Neural cell (in vitro differentiated cells): ENCODE results near the gene RASD1. TPM values are rescaled to one million over a fixed set of nuclear protein-coding genes. Genes with fewer than 3 reads are reported as not detected.

Experiments
- H2AFZ ChIP-seq: fragments of 200-600, 300-800 bp; sonication (generic), shearing (Covaris generic); 2 replicates; pipeline ENCODE4 v1.6.0; 2014; ENCODE audit warnings: low read depth, mild to moderate bottlenecking, antibody characterized with exemption, low read length, moderate library complexity
- H3F3A ChIP-seq: fragments of 200-600 bp; shearing (Covaris generic); 2 replicates; pipeline ENCODE4 v1.6.1; 2016; ENCODE audit warnings: mild to moderate bottlenecking, moderate library complexity, mixed read lengths, antibody characterized with exemption, low read length; ENCODE audit not compliant: insufficient read depth, poor library complexity, severe bottlenecking
- H3K27ac ChIP-seq: fragments of 200-600, 300-800 bp; sonication (generic), shearing (Covaris generic); 2 replicates; pipeline ENCODE4 v1.5.1; 2014; ENCODE audit warnings: mild to moderate bottlenecking, low read length, moderate library complexity
- H3K27me3 ChIP-seq: fragments of 300-800, 200-600 bp; sonication (generic), shearing (Covaris generic); 2 replicates; pipeline ENCODE4 v1.6.0; 2014; ENCODE audit warnings: mild to moderate bottlenecking, low read depth, low read length, moderate library complexity; ENCODE audit not compliant: insufficient read depth
- H3K36me3 ChIP-seq: fragments of 300-800, 200-600 bp; sonication (generic), shearing (Covaris generic); 2 replicates; pipeline ENCODE4 v1.5.1; 2014; ENCODE audit warnings: mild to moderate bottlenecking, antibody characterized with exemption, low read length, moderate library complexity; ENCODE audit not compliant: insufficient read depth
- H3K4me2 ChIP-seq: fragments of 300-800, 200-600 bp; sonication (generic), shearing (Covaris generic); 2 replicates; pipeline ENCODE4 v1.6.0; 2014; ENCODE audit warnings: mild to moderate bottlenecking, low read length
- H3K4me3 ChIP-seq: fragments of 300-800, 200-600 bp; sonication (generic), shearing (Covaris generic); 2 replicates; pipeline ENCODE4 v1.5.1; 2014; ENCODE audit warnings: mild to moderate bottlenecking, low read length, moderate library complexity
- H3K79me2 ChIP-seq: fragments of 200-600 bp; shearing (Covaris generic); replicated peaks from 2 replicates; pipeline ENCODE4 v1.6.0; 2014; ENCODE audit warnings: mild to moderate bottlenecking, low read length, moderate library complexity; ENCODE audit not compliant: insufficient read depth
- H3K9ac ChIP-seq: fragments of 300-800, 200-600 bp; sonication (generic), shearing (Covaris generic); 2 replicates; pipeline ENCODE4 v1.6.1; 2016; ENCODE audit warnings: mild to moderate bottlenecking, low read length, mixed read lengths
- H3K9me2 ChIP-seq: fragments of 200-600 bp; shearing (Covaris generic); 2 replicates; pipeline ENCODE4 v1.6.1; 2016; ENCODE audit warnings: mild to moderate bottlenecking, low read length, mixed read lengths; ENCODE audit not compliant: insufficient read depth
- H3K9me3 ChIP-seq: fragments of 200-600, 300-800 bp; sonication (generic), shearing (Covaris generic); 2 replicates; pipeline ENCODE4 v1.6.1; 2016; ENCODE audit warnings: mild to moderate bottlenecking, mixed run types, low read length, moderate library complexity, mixed read lengths
- H4K20me1 ChIP-seq: fragments of 200-600 bp; shearing (Covaris generic); 2 replicates; pipeline ENCODE4 v1.6.1; 2016; ENCODE audit warnings: mild to moderate bottlenecking, mixed run types; ENCODE audit not compliant: insufficient read depth
- EP300 ChIP-seq: fragments of 450-650 bp; conservative IDR thresholded peaks from 2 replicates; pipeline ENCODE4 v1.6.1; 2014; ENCODE audit warnings: antibody characterized with exemption, mild to moderate bottlenecking, moderate library complexity; ENCODE audit not compliant: poor library complexity, severe bottlenecking
- EZH2 ChIP-seq: fragments of 200-600, 300-800 bp; shearing (Covaris generic), sonication (generic); IDR thresholded peaks from 2 replicates; pipeline ENCODE4 v1.6.1; 2014; ENCODE audit warnings: antibody characterized with exemption, low read length, borderline replicate concordance, mild to moderate bottlenecking; ENCODE audit not compliant: insufficient read depth, poor library complexity, severe bottlenecking
- MXI1 ChIP-seq: fragments of 450-650 bp; conservative IDR thresholded peaks from 2 replicates; pipeline ENCODE4 v1.6.1; 2014; ENCODE audit warnings: antibody characterized with exemption, mild to moderate bottlenecking; ENCODE audit not compliant: poor library complexity, severe bottlenecking
- POLR2AphosphoS5 ChIP-seq: IDR thresholded peaks from 2 replicates; pipeline ENCODE4 v1.6.1; 2012
- RAD21 ChIP-seq: fragments of 450-650 bp; conservative IDR thresholded peaks from 2 replicates; pipeline ENCODE4 v1.6.1; 2014; ENCODE audit warnings: antibody characterized with exemption, mild to moderate bottlenecking, moderate library complexity
- SMC3 ChIP-seq: fragments of 450-650 bp; conservative IDR thresholded peaks from 2 replicates; pipeline ENCODE4 v1.6.1; 2014; ENCODE audit warnings: antibody characterized with exemption, mild to moderate bottlenecking, moderate library complexity; ENCODE audit not compliant: poor library complexity
- TAF1 ChIP-seq: IDR thresholded peaks from 2 replicates; pipeline ENCODE4 v1.6.1; 2012; ENCODE audit warnings: low read depth
- polyA plus RNA-seq: library from polyadenylated mRNA; depleted of rRNA; stranded (reverse); fragments of >200 nt; gene quantifications from 2 replicates; pipeline ENCODE4 v1.2.3, GENCODE V29; 2014
- TF ChIP-seq, protein P1 (sequence below): IDR thresholded peaks from 2 replicates; pipeline ENCODE4 v1.6.1; 2012; ENCODE audit warnings: borderline replicate concordance
- TF ChIP-seq, protein P2 (sequence below): fragments of 450-650 bp; IDR thresholded peaks from 2 replicates; pipeline ENCODE4 v1.5.1; 2014; ENCODE audit warnings: antibody characterized with exemption, mild to moderate bottlenecking, moderate library complexity; ENCODE audit not compliant: poor library complexity, severe bottlenecking

Gene RASD1
- polyA plus RNA-seq, 1 donor from 2014 or later: 57.7 TPM

DNA sequence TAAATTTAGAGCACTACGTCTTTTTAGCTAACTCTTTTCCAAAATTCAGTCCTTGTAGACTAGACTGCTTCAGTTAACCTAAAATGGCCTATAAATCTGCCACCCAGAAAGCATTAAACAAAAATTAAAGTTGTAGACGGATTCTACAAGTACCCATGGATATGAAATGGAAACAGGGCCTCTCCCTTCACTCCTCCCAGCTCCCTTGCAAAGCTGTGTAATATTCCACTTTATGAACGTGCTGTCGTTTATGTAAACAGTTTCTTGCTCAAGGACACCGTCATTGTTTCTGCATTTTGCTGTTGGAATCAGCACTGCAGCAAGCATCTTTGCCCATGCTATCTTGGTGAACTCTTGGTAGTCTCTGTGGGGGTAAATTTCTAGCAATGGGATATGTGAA is 14.3 kb downstream of the RASD1 start:
- H3F3A ChIP-seq: no peaks in the 10 kb centered on the region
- TF ChIP-seq, protein P1, sequence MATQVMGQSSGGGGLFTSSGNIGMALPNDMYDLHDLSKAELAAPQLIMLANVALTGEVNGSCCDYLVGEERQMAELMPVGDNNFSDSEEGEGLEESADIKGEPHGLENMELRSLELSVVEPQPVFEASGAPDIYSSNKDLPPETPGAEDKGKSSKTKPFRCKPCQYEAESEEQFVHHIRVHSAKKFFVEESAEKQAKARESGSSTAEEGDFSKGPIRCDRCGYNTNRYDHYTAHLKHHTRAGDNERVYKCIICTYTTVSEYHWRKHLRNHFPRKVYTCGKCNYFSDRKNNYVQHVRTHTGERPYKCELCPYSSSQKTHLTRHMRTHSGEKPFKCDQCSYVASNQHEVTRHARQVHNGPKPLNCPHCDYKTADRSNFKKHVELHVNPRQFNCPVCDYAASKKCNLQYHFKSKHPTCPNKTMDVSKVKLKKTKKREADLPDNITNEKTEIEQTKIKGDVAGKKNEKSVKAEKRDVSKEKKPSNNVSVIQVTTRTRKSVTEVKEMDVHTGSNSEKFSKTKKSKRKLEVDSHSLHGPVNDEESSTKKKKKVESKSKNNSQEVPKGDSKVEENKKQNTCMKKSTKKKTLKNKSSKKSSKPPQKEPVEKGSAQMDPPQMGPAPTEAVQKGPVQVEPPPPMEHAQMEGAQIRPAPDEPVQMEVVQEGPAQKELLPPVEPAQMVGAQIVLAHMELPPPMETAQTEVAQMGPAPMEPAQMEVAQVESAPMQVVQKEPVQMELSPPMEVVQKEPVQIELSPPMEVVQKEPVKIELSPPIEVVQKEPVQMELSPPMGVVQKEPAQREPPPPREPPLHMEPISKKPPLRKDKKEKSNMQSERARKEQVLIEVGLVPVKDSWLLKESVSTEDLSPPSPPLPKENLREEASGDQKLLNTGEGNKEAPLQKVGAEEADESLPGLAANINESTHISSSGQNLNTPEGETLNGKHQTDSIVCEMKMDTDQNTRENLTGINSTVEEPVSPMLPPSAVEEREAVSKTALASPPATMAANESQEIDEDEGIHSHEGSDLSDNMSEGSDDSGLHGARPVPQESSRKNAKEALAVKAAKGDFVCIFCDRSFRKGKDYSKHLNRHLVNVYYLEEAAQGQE: no peak
- TF ChIP-seq RAD21 (no peak), POLR2AphosphoS5 (no peak), SMC3 (no peak), EZH2 (no peak), EP300 (no peak), TAF1 (no peak), MXI1 (no peak)
- TF ChIP-seq, protein P2, sequence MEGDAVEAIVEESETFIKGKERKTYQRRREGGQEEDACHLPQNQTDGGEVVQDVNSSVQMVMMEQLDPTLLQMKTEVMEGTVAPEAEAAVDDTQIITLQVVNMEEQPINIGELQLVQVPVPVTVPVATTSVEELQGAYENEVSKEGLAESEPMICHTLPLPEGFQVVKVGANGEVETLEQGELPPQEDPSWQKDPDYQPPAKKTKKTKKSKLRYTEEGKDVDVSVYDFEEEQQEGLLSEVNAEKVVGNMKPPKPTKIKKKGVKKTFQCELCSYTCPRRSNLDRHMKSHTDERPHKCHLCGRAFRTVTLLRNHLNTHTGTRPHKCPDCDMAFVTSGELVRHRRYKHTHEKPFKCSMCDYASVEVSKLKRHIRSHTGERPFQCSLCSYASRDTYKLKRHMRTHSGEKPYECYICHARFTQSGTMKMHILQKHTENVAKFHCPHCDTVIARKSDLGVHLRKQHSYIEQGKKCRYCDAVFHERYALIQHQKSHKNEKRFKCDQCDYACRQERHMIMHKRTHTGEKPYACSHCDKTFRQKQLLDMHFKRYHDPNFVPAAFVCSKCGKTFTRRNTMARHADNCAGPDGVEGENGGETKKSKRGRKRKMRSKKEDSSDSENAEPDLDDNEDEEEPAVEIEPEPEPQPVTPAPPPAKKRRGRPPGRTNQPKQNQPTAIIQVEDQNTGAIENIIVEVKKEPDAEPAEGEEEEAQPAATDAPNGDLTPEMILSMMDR: no peak
- no peaks in the 10 kb centered on the region for H3K36me3 ChIP-seq
- H3K79me2 ChIP-seq: peaks cover 41% of the 10 kb centered on the region
- no peak overlapping the region for H2AFZ ChIP-seq
- no peaks in the 10 kb centered on the region for H3K9me3 ChIP-seq
- H3K4me3 ChIP-seq: no peak overlapping the region
- no peaks in the 10 kb centered on the region for H3K27me3 ChIP-seq
- no peak overlapping the region for H3K27ac ChIP-seq
- no peak overlapping the region for H3K9ac ChIP-seq
- no peaks in the 10 kb centered on the region for H3K9me2 ChIP-seq
- no peak overlapping the region for H3K4me2 ChIP-seq
- H4K20me1 ChIP-seq: no peaks in the 10 kb centered on the region

DNA sequence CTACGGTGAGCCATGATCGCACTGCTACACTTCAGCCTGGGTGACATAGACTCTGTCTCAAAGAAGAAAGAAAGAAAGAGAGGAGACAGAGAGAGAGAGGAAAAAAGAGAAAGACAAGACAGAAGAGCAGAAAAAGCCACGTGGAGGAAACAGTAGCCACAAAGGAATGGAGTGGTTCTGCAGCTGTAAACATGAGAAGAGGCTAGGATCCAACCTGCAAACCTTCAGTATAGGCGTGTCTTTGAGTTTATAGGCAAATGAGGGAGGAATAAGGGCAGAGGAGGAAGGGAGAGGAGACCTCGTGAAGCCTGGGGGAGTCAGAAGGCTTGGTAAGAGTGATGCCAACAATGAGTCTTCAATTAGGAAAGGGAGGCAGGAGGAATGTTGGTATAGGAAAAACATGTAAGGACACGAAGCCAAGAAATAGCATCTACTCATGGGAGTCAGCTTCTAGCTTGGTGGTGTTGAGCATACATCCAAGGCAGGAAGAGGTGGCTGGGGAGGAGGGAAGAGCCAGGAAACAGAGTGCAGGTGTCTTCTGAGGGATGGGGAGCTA is 15.5 kb downstream of the RASD1 start:
- Histone ChIP-seq H3K27ac (no peak overlapping the region), H4K20me1 (no peaks in the 10 kb centered on the region), H3K79me2 (peaks cover 41% of the 10 kb centered on the region), H3K9ac (no peak overlapping the region), H3K9me2 (no peaks in the 10 kb centered on the region), H3K9me3 (no peaks in the 10 kb centered on the region), H3F3A (no peaks in the 10 kb centered on the region), H2AFZ (no peak overlapping the region), H3K36me3 (no peaks in the 10 kb centered on the region), H3K4me2 (no peak overlapping the region), H3K4me3 (no peak overlapping the region), H3K27me3 (no peaks in the 10 kb centered on the region)
- TF ChIP-seq RAD21: no peak
- no peak for TF ChIP-seq EZH2
- TF ChIP-seq MXI1: no peak
- TF ChIP-seq TAF1: no peak
- TF ChIP-seq EP300: no peak
- TF ChIP-seq, protein P2: no peak
- TF ChIP-seq SMC3: no peak
- TF ChIP-seq, protein P1: no peak
- no peak for TF ChIP-seq POLR2AphosphoS5
